Activated CD8-positive, alpha-beta T cell treated with anti-CD3 and anti-CD28 coated beads, Interleukin-2, amount 10 ng/mL, durations not matched to agents 7 days and 5 days (primary cell): Measurements from ENCODE around the gene TAS2R1. TPM values are rescaled to one million over a fixed set of nuclear protein-coding genes. Genes with fewer than 3 reads are reported as not detected.

ENCODE experiments used
- total RNA-seq, 2 experiments: library from RNA; stranded (reverse); gene quantifications; one replicate each; pipeline ENCODE4 v1.2.3, GENCODE V29; 2021

Gene TAS2R1
- total RNA-seq, 2 experiments from 2014 or later, result not detected

Other genes with a start within 250 kb of the TAS2R1 start
- gene SEMA5A, start 84.3 kb downstream of the TAS2R1 start, total RNA-seq, result not detected